A549 (cell line): ENCODE results near the gene AFG3L2. TPM values are rescaled to one million over a fixed set of nuclear protein-coding genes. Genes with fewer than 3 reads are reported as not detected.

Source experiments
- ATAC-seq, 2 experiments: fragments of 200-7000 bp in 1 of 2; fragments of >200 bp in 1 of 2; cut with Nextera tagmentation in 1 of 2; cut with Tn5 transposase in 1 of 2; 3 replicates each; pipeline versions ENCODE4 v1.8.0 to v1.9.1; 2018 to 2020; ENCODE audit warnings: mild to moderate bottlenecking in 1 of 2, moderate library complexity in 1 of 2
- CTCF ChIA-PET: fragments of 300-600 bp; sonication (Branson Sonifier 250); formaldehyde crosslinking; extraction: SDS; loops from one replicate; lab custom pipeline; 2021; ENCODE audit warnings: antibody characterized with exemption, inconsistent platforms; lab: Yijun Ruan, JAX
- POLR2A ChIA-PET: fragments of 350-600 bp; formaldehyde crosslinking; extraction: SDS; loops from one replicate; lab custom pipeline; 2021; ENCODE audit warnings: antibody characterized with exemption, inconsistent platforms; lab: Yijun Ruan, JAX
- DNase-seq, 2 experiments: peaks; one replicate each; pipeline versions ENCODE4 v3.0.0 to v3.0.0-alpha.2; 2011 to 2016; ENCODE audit warnings: low read depth in 1 of 2, low spot score in 1 of 2
- FAIRE-seq: peaks from 2 replicates; lab custom pipeline; 2011; peaks lifted over from hg19 to GRCh38; lab: Jason Lieb, UNC
- H3K27ac ChIP-seq, 2 experiments: fragments of >200 bp; sonication (Bioruptor Twin); formaldehyde crosslinking; 3 replicates each; pipeline ENCODE4 v1.5.1; 2016 to 2017
- H3K4me1 ChIP-seq: fragments of >200 bp; sonication (Bioruptor Twin); formaldehyde crosslinking; 3 replicates; pipeline ENCODE4 v1.6.1; 2016
- H3K4me2 ChIP-seq: fragments of >200 bp; sonication (Bioruptor Twin); formaldehyde crosslinking; 3 replicates; pipeline ENCODE4 v1.6.1; 2016
- H3K4me3 ChIP-seq: fragments of >200 bp; sonication (Bioruptor Twin); formaldehyde crosslinking; 3 replicates; pipeline ENCODE4 v1.5.1; 2016
- H3K9me3 ChIP-seq: fragments of >200 bp; sonication (Bioruptor Twin); formaldehyde crosslinking; 3 replicates; pipeline ENCODE4 v1.6.1; 2016
- EHMT2 ChIP-seq: fragments of 200-600 bp; sonication (generic); IDR thresholded peaks from 2 replicates; pipeline ENCODE4 v1.6.1; 2016; ENCODE audit warnings: antibody characterized with exemption, low read depth, mild to moderate bottlenecking, moderate library complexity
- ESRRA ChIP-seq: fragments of 150-350 bp; IDR thresholded peaks from 2 replicates; pipeline ENCODE4 v1.6.1; 2014; ENCODE audit warnings: mild to moderate bottlenecking, low read length, borderline replicate concordance
- FOSB ChIP-seq: fragments of 250-450 bp; sonication (Bioruptor Pico); IDR thresholded peaks from 2 replicates; pipeline ENCODE4 v1.5.0; 2020; ENCODE audit warnings: mild to moderate bottlenecking, moderate library complexity
- FOSL2 ChIP-seq, 2 experiments: fragments of 450-650 bp in 1 of 2; fragments of >200 bp in 1 of 2; sonication (Bioruptor Twin) in 1 of 2; formaldehyde crosslinking; IDR thresholded peaks; 2 replicates each; pipeline versions ENCODE4 v1.5.0 to v1.6.1; 2016 to 2020; ENCODE audit warnings: mild to moderate bottlenecking in 1 of 2, moderate library complexity in 1 of 2
- FOXS1 ChIP-seq: fragments of 250-450 bp; sonication (Bioruptor Pico); IDR thresholded peaks from 2 replicates; pipeline ENCODE4 v1.5.0; 2020; ENCODE audit warnings: mild to moderate bottlenecking, moderate library complexity
- GATA3 ChIP-seq: IDR thresholded peaks from 2 replicates; pipeline ENCODE4 v1.6.1; 2012; ENCODE audit warnings: borderline replicate concordance
- HEYL ChIP-seq: fragments of 250-450 bp; sonication (Bioruptor Pico); IDR thresholded peaks from 2 replicates; pipeline ENCODE4 v1.8.0; 2021; ENCODE audit warnings: mild to moderate bottlenecking, moderate library complexity
- HOXA7 ChIP-seq: fragments of 250-450 bp; sonication (Bioruptor Pico); IDR thresholded peaks from 2 replicates; pipeline ENCODE4 v1.5.0; 2020; ENCODE audit warnings: mild to moderate bottlenecking, moderate library complexity
- HOXB13 ChIP-seq: fragments of 250-450 bp; sonication (Bioruptor Pico); IDR thresholded peaks from 2 replicates; pipeline ENCODE4 v1.5.0; 2020; ENCODE audit warnings: low read depth, mild to moderate bottlenecking, moderate library complexity
- MYC ChIP-seq: IDR thresholded peaks from 2 replicates; pipeline ENCODE4 v1.6.1; 2012; ENCODE audit warnings: mild to moderate bottlenecking, inconsistent platforms, low read length, improper control_type of control experiment, borderline replicate concordance
- PHF8 ChIP-seq: fragments of 200-600 bp; sonication (generic); IDR thresholded peaks from 2 replicates; pipeline ENCODE4 v1.6.1; 2016; ENCODE audit warnings: low read depth, mild to moderate bottlenecking, antibody characterized with exemption, moderate library complexity, borderline replicate concordance
- SMC3 ChIP-seq: fragments of >200 bp; sonication (Bioruptor Twin); formaldehyde crosslinking; IDR thresholded peaks from 3 replicates; pipeline ENCODE4 v1.6.1; 2018; ENCODE audit warnings: inconsistent platforms
- TP53 ChIP-seq: fragments of 250-450 bp; sonication (Bioruptor Pico); IDR thresholded peaks from 2 replicates; pipeline ENCODE4 v1.5.0; 2021; ENCODE audit warnings: mild to moderate bottlenecking, moderate library complexity
- ZFP36 ChIP-seq: fragments of 450-650 bp; IDR thresholded peaks from 2 replicates; pipeline ENCODE4 v1.6.1; 2014; ENCODE audit warnings: borderline replicate concordance; ENCODE audit not compliant: partially characterized antibody
- ZNF302 ChIP-seq: fragments of 250-450 bp; sonication (Bioruptor Pico); IDR thresholded peaks from 2 replicates; pipeline ENCODE4 v1.9.0; 2021; ENCODE audit warnings: inconsistent platforms, mild to moderate bottlenecking, moderate library complexity
- WGBS: methylation state at CpG from one replicate; pipeline ENCODE4 v1.1.6; 2017; ENCODE audit errors: missing lambda C conversion rate; 5-methylcytosine and 5-hydroxymethylcytosine counted together
- polyA plus RNA-seq, 4 experiments: library from polyadenylated mRNA; depleted of rRNA in 3 of 4; stranded (reverse); fragments of >200 nt; fragmentation: RNase III in 1 of 4; extraction: RNeasy Plus Mini Kit Qiagen cat#74134 plus additional on column Dnase treatment in 1 of 4; gene quantifications; 2 replicates in 3 of 4; 3 replicates in 1 of 4; pipeline ENCODE4 v1.2.3, GENCODE V29; 2011 to 2017
- TF ChIP-seq, protein P1 (sequence below): fragments of 450-650 bp; IDR thresholded peaks from 2 replicates; pipeline ENCODE4 v1.6.1; 2014; ENCODE audit warnings: antibody characterized with exemption
- TF ChIP-seq, protein P2 (sequence below): IDR thresholded peaks from 2 replicates; pipeline ENCODE4 v1.6.1; 2012
- TF ChIP-seq, protein P3 (sequence below): IDR thresholded peaks from 2 replicates; pipeline ENCODE4 v1.6.1; 2012; ENCODE audit warnings: low read depth, borderline replicate concordance
- TF ChIP-seq, protein P4 (sequence below): fragments of 150-350 bp; IDR thresholded peaks from 2 replicates; pipeline ENCODE4 v1.6.1; 2014; ENCODE audit warnings: low read depth, mild to moderate bottlenecking, low read length
- TF ChIP-seq, protein P5 (sequence below): fragments of >200 bp; sonication (Bioruptor Twin); formaldehyde crosslinking; IDR thresholded peaks from 3 replicates; pipeline ENCODE4 v1.6.1; 2016
- TF ChIP-seq, protein P6 (sequence below): fragments of 250-450 bp; sonication (Bioruptor Pico); IDR thresholded peaks from 2 replicates; pipeline ENCODE4 v1.5.0; 2021; ENCODE audit warnings: mild to moderate bottlenecking, moderate library complexity, borderline replicate concordance

Gene AFG3L2
- polyA plus RNA-seq, 2 of the 4 experiments (the other 2 are of a cell fraction): 33.7 to 56.4 TPM

DNA sequence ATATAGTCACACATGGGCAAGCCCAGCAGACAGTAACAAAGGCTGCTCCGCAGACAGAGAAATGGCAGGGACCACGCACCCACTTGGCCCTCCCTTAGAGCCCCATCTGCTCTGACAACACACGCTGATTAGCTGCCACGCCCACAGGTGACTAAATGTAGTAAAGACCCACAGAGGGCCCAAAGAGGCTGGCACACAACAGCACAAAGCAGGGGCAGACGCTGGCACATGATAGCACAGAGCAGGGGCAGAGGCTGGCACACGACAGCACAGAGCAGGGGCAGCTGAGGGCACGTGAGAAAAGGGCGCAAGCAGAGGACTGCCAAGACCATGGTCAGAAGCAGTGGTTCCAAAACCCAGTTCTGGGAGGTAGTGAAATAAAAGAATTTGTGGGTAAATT is 10.6 kb downstream of the AFG3L2 start:
- no peak overlapping the region for H3K27ac ChIP-seq
- DNase-seq (no peak), FAIRE-seq (no peak), ATAC-seq (no peak)
- POLR2A ChIA-PET: no interaction called here
- TF ChIP-seq FOSB (no peak), ESRRA (no peak), FOSL2 (IDR thresholded peaks at IDR 0.05) (no peak), FOSL2 (CRISPR knock-in tag; IDR thresholded peaks at IDR 0.05) (no peak), HOXA7 (no peak), HEYL (CRISPR knock-in tag) (no peak), ZFP36 (no peak), HOXB13 (no peak)
- TF ChIP-seq, protein P1, sequence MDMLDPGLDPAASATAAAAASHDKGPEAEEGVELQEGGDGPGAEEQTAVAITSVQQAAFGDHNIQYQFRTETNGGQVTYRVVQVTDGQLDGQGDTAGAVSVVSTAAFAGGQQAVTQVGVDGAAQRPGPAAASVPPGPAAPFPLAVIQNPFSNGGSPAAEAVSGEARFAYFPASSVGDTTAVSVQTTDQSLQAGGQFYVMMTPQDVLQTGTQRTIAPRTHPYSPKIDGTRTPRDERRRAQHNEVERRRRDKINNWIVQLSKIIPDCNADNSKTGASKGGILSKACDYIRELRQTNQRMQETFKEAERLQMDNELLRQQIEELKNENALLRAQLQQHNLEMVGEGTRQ: no peak
- no peak overlapping the region for H3K4me2 ChIP-seq
- no peaks in the 10 kb centered on the region for H3K4me1 ChIP-seq
- H3K4me3 ChIP-seq: no peak overlapping the region
- H3K9me3 ChIP-seq: no peaks in the 10 kb centered on the region
- WGBS: 91% methylated on average over 8 of the region's 8 CpGs
- CTCF ChIA-PET: no interaction called here

DNA sequence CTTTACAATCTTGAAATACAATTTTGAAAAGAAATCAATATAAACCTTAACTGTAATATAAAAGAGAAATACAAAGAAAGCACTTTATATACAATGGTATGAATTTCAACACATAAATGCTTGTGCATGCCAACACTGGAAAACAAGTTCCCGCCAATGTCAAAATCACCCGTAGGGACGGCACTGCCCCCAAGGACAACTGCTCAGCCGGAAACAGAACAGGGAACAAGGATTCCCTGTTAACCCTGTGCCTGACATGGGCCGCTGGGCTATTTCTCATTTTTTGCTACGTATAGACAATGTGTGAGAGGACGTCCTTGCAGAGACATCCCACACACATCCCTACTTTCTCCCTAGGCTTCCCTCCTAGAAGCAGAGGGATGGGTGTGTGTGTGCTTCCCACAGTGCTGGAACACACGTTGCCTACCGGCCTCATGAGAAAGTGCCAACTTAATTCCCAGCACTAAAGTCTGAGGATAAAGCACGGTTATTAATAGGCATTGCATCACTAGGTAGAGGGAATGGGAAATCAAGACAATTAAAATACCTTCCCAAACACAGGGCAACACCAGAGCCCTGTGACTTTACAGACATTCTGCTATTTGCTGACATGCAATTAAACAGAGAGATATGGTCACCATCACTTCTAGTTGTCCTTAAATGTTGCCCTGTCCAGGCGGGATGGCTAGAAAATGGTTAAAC is 14.4 kb downstream of the AFG3L2 start:
- no peaks in the 10 kb centered on the region for H3K4me1 ChIP-seq
- CTCF ChIA-PET: interaction anchor here (1.2 kb wide), 1 partner anchor 34 kb away, joined by 4 read pairs; no protein-coding TSS in a partner anchor
- H3K9me3 ChIP-seq: no peaks in the 10 kb centered on the region
- ATAC-seq: no peak
- DNase-seq: no peak
- POLR2A ChIA-PET: no interaction called here
- TF ChIP-seq TP53 (CRISPR knock-in tag): no peak
- H3K4me2 ChIP-seq: no peak overlapping the region
- FAIRE-seq: no peak
- no peak overlapping the region for H3K27ac ChIP-seq
- H3K4me3 ChIP-seq: no peak overlapping the region
- 89% methylated on average over 11 of the region's 11 CpGs for WGBS

DNA sequence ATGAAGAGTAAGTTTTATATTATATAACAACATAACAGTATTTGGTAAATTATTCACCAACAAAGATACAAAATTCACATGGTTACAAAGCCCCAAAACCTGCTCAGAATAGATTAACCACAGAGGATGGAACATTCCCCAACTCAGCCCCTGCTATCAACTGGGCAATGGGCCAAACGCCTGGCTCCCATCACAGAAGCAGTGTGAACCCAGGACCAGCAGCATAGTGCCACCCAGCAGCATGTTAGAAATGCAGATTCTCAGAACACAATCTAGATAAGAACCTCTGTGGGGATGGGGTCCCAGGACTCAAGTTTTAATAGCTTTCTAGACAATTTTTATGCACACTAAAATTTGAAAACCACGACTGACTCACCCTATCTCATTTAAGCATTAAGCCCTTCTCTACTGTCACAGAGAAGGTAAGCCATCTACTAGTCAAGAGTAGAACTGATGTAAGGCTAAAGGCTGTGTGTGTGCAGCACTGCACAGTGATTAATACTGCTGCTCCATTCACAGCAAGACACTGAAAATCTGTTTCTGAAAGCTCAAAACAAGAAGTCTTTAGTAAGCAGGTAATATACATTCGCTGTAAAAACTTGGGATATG is 15.2 kb downstream of the AFG3L2 start:
- no peaks in the 10 kb centered on the region for H3K4me1 ChIP-seq
- no peak overlapping the region for H3K4me2 ChIP-seq
- FAIRE-seq (no peak), ATAC-seq (no peak), DNase-seq (no peak)
- CTCF ChIA-PET: interaction anchor here (1.2 kb wide), 1 partner anchor 34 kb away, joined by 4 read pairs; no protein-coding TSS in a partner anchor
- H3K9me3 ChIP-seq: no peaks in the 10 kb centered on the region
- no peak overlapping the region for H3K27ac ChIP-seq
- POLR2A ChIA-PET: no interaction called here
- no peak overlapping the region for H3K4me3 ChIP-seq
- 72% methylated on average over 3 of the region's 3 CpGs for WGBS
- TF ChIP-seq, protein P2, sequence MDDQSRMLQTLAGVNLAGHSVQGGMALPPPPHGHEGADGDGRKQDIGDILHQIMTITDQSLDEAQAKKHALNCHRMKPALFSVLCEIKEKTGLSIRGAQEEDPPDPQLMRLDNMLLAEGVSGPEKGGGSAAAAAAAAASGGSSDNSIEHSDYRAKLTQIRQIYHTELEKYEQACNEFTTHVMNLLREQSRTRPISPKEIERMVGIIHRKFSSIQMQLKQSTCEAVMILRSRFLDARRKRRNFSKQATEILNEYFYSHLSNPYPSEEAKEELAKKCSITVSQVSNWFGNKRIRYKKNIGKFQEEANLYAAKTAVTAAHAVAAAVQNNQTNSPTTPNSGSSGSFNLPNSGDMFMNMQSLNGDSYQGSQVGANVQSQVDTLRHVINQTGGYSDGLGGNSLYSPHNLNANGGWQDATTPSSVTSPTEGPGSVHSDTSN: no peak
- TF ChIP-seq, protein P3, sequence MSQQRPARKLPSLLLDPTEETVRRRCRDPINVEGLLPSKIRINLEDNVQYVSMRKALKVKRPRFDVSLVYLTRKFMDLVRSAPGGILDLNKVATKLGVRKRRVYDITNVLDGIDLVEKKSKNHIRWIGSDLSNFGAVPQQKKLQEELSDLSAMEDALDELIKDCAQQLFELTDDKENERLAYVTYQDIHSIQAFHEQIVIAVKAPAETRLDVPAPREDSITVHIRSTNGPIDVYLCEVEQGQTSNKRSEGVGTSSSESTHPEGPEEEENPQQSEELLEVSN: no peak
- TF ChIP-seq FOXS1 (CRISPR knock-in tag) (no peak), MYC (no peak), ESRRA (no peak), TP53 (CRISPR knock-in tag) (no peak), EHMT2 (no peak), PHF8 (no peak), SMC3 (no peak), GATA3 (no peak), ZNF302 (no peak)
- TF ChIP-seq, protein P4, sequence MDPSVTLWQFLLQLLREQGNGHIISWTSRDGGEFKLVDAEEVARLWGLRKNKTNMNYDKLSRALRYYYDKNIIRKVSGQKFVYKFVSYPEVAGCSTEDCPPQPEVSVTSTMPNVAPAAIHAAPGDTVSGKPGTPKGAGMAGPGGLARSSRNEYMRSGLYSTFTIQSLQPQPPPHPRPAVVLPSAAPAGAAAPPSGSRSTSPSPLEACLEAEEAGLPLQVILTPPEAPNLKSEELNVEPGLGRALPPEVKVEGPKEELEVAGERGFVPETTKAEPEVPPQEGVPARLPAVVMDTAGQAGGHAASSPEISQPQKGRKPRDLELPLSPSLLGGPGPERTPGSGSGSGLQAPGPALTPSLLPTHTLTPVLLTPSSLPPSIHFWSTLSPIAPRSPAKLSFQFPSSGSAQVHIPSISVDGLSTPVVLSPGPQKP: no peak
- TF ChIP-seq, protein P5, sequence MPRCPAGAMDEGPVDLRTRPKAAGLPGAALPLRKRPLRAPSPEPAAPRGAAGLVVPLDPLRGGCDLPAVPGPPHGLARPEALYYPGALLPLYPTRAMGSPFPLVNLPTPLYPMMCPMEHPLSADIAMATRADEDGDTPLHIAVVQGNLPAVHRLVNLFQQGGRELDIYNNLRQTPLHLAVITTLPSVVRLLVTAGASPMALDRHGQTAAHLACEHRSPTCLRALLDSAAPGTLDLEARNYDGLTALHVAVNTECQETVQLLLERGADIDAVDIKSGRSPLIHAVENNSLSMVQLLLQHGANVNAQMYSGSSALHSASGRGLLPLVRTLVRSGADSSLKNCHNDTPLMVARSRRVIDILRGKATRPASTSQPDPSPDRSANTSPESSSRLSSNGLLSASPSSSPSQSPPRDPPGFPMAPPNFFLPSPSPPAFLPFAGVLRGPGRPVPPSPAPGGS: no peak
- TF ChIP-seq, protein P6, sequence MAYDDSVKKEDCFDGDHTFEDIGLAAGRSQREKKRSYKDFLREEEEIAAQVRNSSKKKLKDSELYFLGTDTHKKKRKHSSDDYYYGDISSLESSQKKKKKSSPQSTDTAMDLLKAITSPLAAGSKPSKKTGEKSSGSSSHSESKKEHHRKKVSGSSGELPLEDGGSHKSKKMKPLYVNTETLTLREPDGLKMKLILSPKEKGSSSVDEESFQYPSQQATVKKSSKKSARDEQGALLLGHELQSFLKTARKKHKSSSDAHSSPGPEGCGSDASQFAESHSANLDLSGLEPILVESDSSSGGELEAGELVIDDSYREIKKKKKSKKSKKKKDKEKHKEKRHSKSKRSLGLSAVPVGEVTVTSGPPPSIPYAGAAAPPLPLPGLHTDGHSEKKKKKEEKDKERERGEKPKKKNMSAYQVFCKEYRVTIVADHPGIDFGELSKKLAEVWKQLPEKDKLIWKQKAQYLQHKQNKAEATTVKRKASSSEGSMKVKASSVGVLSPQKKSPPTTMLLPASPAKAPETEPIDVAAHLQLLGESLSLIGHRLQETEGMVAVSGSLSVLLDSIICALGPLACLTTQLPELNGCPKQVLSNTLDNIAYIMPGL (CRISPR knock-in tag): no peak
